ENCODE measurements around the gene NCEH1.

Gene NCEH1

GRCh38 chr3:172622156-172622555, 88.7 kb downstream of the NCEH1 start:
- peaks cover 12% of the 10 kb centered on the region for H3K4me1 ChIP-seq (ENCODE audit: insufficient read depth, low read length, poor library complexity, severe bottlenecking)
- no peaks in the 10 kb centered on the region for H3K36me3 ChIP-seq (ENCODE audit: insufficient read depth, low read length)
- H4K20me1 ChIP-seq (ENCODE audit: insufficient read depth, low read length, poor library complexity, severe bottlenecking) = no peaks in the 10 kb centered on the region
- H3K4me3 ChIP-seq (ENCODE audit: low read length, poor library complexity, severe bottlenecking) = no peak overlapping the region
- H3K4me2 ChIP-seq (ENCODE audit: low read depth, low read length, poor library complexity, severe bottlenecking) = peak overlapping the region; percentile 52
- H3K9ac ChIP-seq (ENCODE audit: low read depth, low read length, poor library complexity, severe bottlenecking) = no peak overlapping the region
- H3K9me3 ChIP-seq (ENCODE audit: insufficient read depth, low read depth, low read length) = no peaks in the 10 kb centered on the region
- H3K27me3 ChIP-seq (ENCODE audit: insufficient read depth, low read length, poor library complexity, severe bottlenecking) = no peaks in the 10 kb centered on the region
- H2AFZ ChIP-seq (ENCODE audit: low read length) = peak overlapping the region; percentile 71
- H3F3A ChIP-seq (ENCODE audit: low read depth) = no peaks in the 10 kb centered on the region
- no peak for TF ChIP-seq EZH2phosphoT487 (IDR thresholded peaks at IDR 0.05; ENCODE audit: borderline replicate concordance)
- H3K79me2 ChIP-seq (ENCODE audit: insufficient read depth, low read length) = no peaks in the 10 kb centered on the region
- H3K9me2 ChIP-seq (replicated peaks; ENCODE audit: low read depth, low read length) = no peaks in the 10 kb centered on the region

GRCh38 chr3:172617976-172618375, 92.9 kb downstream of the NCEH1 start:
- Histone ChIP-seq H3F3A (ENCODE audit: low read depth) (no peaks in the 10 kb centered on the region), H4K20me1 (ENCODE audit: insufficient read depth, low read length, poor library complexity, severe bottlenecking) (no peaks in the 10 kb centered on the region), H3K4me1 (ENCODE audit: insufficient read depth, low read length, poor library complexity, severe bottlenecking) (peaks cover 11% of the 10 kb centered on the region), H3K36me3 (ENCODE audit: insufficient read depth, low read length) (no peaks in the 10 kb centered on the region), H3K9me2 (replicated peaks; ENCODE audit: low read depth, low read length) (no peaks in the 10 kb centered on the region), H3K4me3 (ENCODE audit: low read length, poor library complexity, severe bottlenecking) (no peak overlapping the region), H3K79me2 (ENCODE audit: insufficient read depth, low read length) (no peaks in the 10 kb centered on the region), H3K27me3 (ENCODE audit: insufficient read depth, low read length, poor library complexity, severe bottlenecking) (no peaks in the 10 kb centered on the region), H2AFZ (ENCODE audit: low read length) (no peak overlapping the region), H3K9ac (ENCODE audit: low read depth, low read length, poor library complexity, severe bottlenecking) (no peak overlapping the region), H3K4me2 (ENCODE audit: low read depth, low read length, poor library complexity, severe bottlenecking) (no peak overlapping the region), H3K9me3 (ENCODE audit: insufficient read depth, low read depth, low read length) (peaks cover 12% of the 10 kb centered on the region; the same call in 1 of the 2 replicates)
- TF ChIP-seq CTCF (conservative IDR thresholded peaks at IDR 0.05; ENCODE audit: low read length) (no peak), EZH2phosphoT487 (IDR thresholded peaks at IDR 0.05; ENCODE audit: borderline replicate concordance) (no peak)

- H3K9ac ChIP-seq (ENCODE audit: low read depth, low read length, poor library complexity, severe bottlenecking) = no peak overlapping the region
- H4K20me1 ChIP-seq (ENCODE audit: insufficient read depth, low read length, poor library complexity, severe bottlenecking) = no peaks in the 10 kb centered on the region
- TF ChIP-seq EZH2phosphoT487 (IDR thresholded peaks at IDR 0.05; ENCODE audit: borderline replicate concordance) (no peak), CTCF (conservative IDR thresholded peaks at IDR 0.05; ENCODE audit: low read length) (no peak)
- no peaks in the 10 kb centered on the region for H3F3A ChIP-seq (ENCODE audit: low read depth)
- no peaks in the 10 kb centered on the region for H3K9me2 ChIP-seq (replicated peaks; ENCODE audit: low read depth, low read length)
- no peak overlapping the region for H3K4me3 ChIP-seq (ENCODE audit: low read length, poor library complexity, severe bottlenecking)
- no peaks in the 10 kb centered on the region for H3K36me3 ChIP-seq (ENCODE audit: insufficient read depth, low read length)
- peaks cover 3% of the 10 kb centered on the region for H3K4me1 ChIP-seq (ENCODE audit: insufficient read depth, low read length, poor library complexity, severe bottlenecking)
- H3K79me2 ChIP-seq (ENCODE audit: insufficient read depth, low read length) = no peaks in the 10 kb centered on the region
- no peak overlapping the region for H3K4me2 ChIP-seq (ENCODE audit: low read depth, low read length, poor library complexity, severe bottlenecking)
- peak overlapping the region; percentile 61; the same call in 1 of the 2 replicates for H2AFZ ChIP-seq (ENCODE audit: low read length)
- peaks cover 12% of the 10 kb centered on the region; the same call in 1 of the 2 replicates for H3K9me3 ChIP-seq (ENCODE audit: insufficient read depth, low read depth, low read length)
- no peaks in the 10 kb centered on the region for H3K27me3 ChIP-seq (ENCODE audit: insufficient read depth, low read length, poor library complexity, severe bottlenecking)
These were observed 93.7 kb downstream of the NCEH1 start for GRCh38 chr3:172617013-172617706.

- Histone ChIP-seq H3K4me2 (ENCODE audit: low read depth, low read length, poor library complexity, severe bottlenecking) (peak overlapping the region; percentile 34), H4K20me1 (ENCODE audit: insufficient read depth, low read length, poor library complexity, severe bottlenecking) (no peaks in the 10 kb centered on the region), H3K27me3 (ENCODE audit: insufficient read depth, low read length, poor library complexity, severe bottlenecking) (no peaks in the 10 kb centered on the region), H3K9ac (ENCODE audit: low read depth, low read length, poor library complexity, severe bottlenecking) (no peak overlapping the region), H3K9me2 (replicated peaks; ENCODE audit: low read depth, low read length) (no peaks in the 10 kb centered on the region), H3F3A (ENCODE audit: low read depth) (no peaks in the 10 kb centered on the region), H3K4me3 (ENCODE audit: low read length, poor library complexity, severe bottlenecking) (peak overlapping the region; percentile 23), H3K9me3 (ENCODE audit: insufficient read depth, low read depth, low read length) (peaks cover 12% of the 10 kb centered on the region; the same call in 1 of the 2 replicates), H3K4me1 (ENCODE audit: insufficient read depth, low read length, poor library complexity, severe bottlenecking) (no peaks in the 10 kb centered on the region), H3K36me3 (ENCODE audit: insufficient read depth, low read length) (no peaks in the 10 kb centered on the region), H2AFZ (ENCODE audit: low read length) (peak overlapping the region; percentile 37), H3K79me2 (ENCODE audit: insufficient read depth, low read length) (no peaks in the 10 kb centered on the region)
- TF ChIP-seq EZH2phosphoT487 (IDR thresholded peaks at IDR 0.05; ENCODE audit: borderline replicate concordance) (no peak), CTCF (conservative IDR thresholded peaks at IDR 0.05; ENCODE audit: low read length) (no peak)
These were observed 94.8 kb downstream of the NCEH1 start for GRCh38 chr3:172616031-172616461.
